Mucosa of descending colon (tissue), 3 donors: ENCODE measurements around the gene ATP7A. TPM values are rescaled to one million over a fixed set of nuclear protein-coding genes. Genes with fewer than 3 reads are reported as not detected.
"Not testable (repeated sequence)": the region's sequence is repeated elsewhere in the genome, so short reads cannot be mapped to it uniquely, and the experiment has no call there.

Source experiments
- ATAC-seq: fragments of 200-7000 bp; cut with Tn5 transposase; one replicate; pipeline ENCODE4 v1.9.1; 2020; ENCODE audit warnings: mild to moderate bottlenecking, moderate library complexity
- DNase-seq, 3 donors: peaks; one replicate each; pipeline ENCODE4 v3.0.0-alpha.2; 2020
- H3K36me3 ChIP-seq: fragments of 200-600 bp; one replicate; pipeline ENCODE4 v1.8.0; 2021; ENCODE audit warnings: low read depth, mild to moderate bottlenecking
- H3K4me1 ChIP-seq: fragments of 200-600 bp; one replicate; pipeline ENCODE4 v1.8.0; 2021; ENCODE audit warnings: low read depth, mild to moderate bottlenecking
- H3K4me3 ChIP-seq: fragments of 200-600 bp; one replicate; pipeline ENCODE4 v1.8.0; 2021; ENCODE audit warnings: mild to moderate bottlenecking
- H3K9me3 ChIP-seq: fragments of 200-600 bp; one replicate; pipeline ENCODE4 v1.8.0; 2021; ENCODE audit warnings: mild to moderate bottlenecking
- intact Hi-C, 2 donors: fragments of 100-400 bp; cut with DNase I in 1 of 2; cut with micrococcal nuclease in 1 of 2; formaldehyde crosslinking; loops; one replicate each; pipeline versions ENCODE4 v1.11.0 to v1.11.1; 2022; cut with DNase I, micrococcal nuclease
- total RNA-seq, 3 donors: library from RNA; stranded (reverse); fragmentation: NEBNext Ultra II Directional in 2 of 3; extraction: Animal tissue kit (Norgen Biotek cat#: 25700) in 2 of 3; gene quantifications; one replicate each; pipeline versions ENCODE4 v1.2.1 to v1.2.4, GENCODE V29; 2021 to 2023
- TF ChIP-seq, protein P1 (sequence below): fragments of 200-600 bp; IDR thresholded peaks from one replicate; pipeline ENCODE4 v1.8.0; 2022; ENCODE audit warnings: antibody characterized with exemption, mild to moderate bottlenecking
- donor health status: DM: no; HTN: no; CAD: no; lungs with moderate emphysema.
- donor health status: DM: no; HTN: no; CAD: no.
- donor health status: DM: no; HTN: yes; CAD: no.

Gene ATP7A
- total RNA-seq, 3 donors from 2014 or later: 6.9 to 11.2 (median 9.7) TPM

DNA sequence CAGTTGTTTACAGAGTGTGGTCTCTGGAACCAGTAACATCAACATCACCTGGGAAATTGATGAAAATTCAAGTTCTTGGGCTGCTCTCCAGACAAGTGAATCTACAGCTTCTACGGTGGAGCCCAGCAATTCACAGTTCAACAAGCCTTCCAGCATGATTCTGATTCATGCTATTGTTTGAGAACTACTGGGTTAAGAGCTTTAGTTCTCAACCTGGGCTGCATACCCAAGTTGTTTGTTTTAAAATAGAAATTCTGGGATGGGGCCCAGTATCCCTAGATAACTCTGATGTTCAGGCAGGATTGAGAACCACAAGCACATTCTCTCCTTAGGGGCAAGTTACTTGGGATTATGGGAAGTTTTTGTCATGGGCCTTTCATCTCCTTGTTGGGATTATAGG lies 155.6 kb downstream of the ATP7A start:
- DNase-seq (no peak), ATAC-seq (no peak)
- Histone ChIP-seq H3K4me3 (no peak overlapping the region), H3K9me3 (no peaks in the 10 kb centered on the region), H3K36me3 (no peaks in the 10 kb centered on the region), H3K4me1 (no peaks in the 10 kb centered on the region)
- TF ChIP-seq, protein P1, sequence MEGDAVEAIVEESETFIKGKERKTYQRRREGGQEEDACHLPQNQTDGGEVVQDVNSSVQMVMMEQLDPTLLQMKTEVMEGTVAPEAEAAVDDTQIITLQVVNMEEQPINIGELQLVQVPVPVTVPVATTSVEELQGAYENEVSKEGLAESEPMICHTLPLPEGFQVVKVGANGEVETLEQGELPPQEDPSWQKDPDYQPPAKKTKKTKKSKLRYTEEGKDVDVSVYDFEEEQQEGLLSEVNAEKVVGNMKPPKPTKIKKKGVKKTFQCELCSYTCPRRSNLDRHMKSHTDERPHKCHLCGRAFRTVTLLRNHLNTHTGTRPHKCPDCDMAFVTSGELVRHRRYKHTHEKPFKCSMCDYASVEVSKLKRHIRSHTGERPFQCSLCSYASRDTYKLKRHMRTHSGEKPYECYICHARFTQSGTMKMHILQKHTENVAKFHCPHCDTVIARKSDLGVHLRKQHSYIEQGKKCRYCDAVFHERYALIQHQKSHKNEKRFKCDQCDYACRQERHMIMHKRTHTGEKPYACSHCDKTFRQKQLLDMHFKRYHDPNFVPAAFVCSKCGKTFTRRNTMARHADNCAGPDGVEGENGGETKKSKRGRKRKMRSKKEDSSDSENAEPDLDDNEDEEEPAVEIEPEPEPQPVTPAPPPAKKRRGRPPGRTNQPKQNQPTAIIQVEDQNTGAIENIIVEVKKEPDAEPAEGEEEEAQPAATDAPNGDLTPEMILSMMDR: no peak
- intact Hi-C loops: no loop called here

DNA sequence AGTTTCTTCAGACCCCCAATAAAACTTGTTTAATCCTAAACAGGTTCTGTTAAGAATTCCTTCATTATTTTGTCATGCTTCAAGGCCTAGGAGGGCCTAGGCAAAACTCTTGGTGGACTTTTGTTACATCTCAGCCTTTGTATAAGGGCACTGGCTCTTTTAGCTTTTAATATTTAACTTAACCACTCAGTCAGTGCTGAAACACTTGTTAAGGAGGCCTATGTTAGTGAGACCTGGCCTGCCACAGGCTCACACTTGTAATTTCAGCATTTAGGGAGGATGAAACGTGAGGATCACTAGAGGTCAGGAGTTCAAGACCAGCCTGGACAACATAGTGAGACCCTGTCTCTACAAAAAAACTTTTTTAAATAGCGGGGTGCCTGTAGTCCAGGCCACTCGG lies 160.8 kb downstream of the ATP7A start:
- Histone ChIP-seq H3K36me3 (no peaks in the 10 kb centered on the region), H3K4me1 (no peaks in the 10 kb centered on the region), H3K9me3 (no peaks in the 10 kb centered on the region), H3K4me3 (no peak overlapping the region)
- DNase-seq (no peak), ATAC-seq (no peak)
- intact Hi-C loops: no loop called here
- TF ChIP-seq, protein P1: no peak

DNA sequence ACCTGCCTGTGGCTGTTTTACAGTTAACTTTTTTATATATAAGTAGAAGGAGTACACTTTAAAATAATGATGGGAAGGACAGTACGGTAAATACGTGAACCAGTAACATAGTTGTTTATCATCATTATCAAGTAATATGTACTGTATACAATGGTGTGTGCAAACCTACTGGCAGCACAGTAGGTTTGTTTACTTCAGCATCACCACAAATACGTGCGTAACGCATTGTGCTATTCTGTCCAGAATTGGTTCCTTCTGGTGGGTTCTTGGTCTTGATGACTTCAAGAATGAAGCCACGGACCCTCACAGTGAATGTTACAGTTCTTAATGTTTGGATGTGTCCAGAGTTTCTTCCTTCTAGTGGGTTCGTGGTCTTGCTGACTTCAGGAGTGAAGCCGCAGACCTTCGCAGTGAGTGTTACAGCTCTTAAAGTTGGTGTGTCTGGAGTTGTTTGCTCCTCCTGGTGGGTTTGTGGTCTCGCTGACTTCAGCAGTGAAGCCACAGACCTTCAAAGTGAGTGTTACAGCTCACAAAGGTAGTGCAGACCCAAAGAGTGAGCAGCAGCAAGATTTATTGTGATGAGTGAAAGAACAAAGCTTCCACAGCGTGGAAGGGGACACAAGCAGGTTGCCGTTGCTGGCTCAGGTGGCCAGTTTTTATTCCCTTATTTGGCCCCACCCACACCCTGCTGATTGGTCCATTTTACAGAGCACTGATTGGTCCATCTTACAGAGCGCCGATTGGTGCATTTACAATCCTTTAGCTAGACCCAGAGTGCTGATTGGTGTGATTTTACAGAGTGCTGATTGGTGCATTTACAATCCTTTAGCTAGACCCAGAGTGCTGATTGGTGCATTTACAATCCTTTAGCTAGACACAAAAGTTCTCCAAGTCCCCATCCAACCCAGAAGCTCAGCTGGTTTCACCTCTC lies 162.9 kb downstream of the ATP7A start:
- H3K36me3 ChIP-seq, H3K4me1 ChIP-seq, H3K9me3 ChIP-seq, intact Hi-C loops, H3K4me3 ChIP-seq: not testable (repeated sequence)
- DNase-seq (peak in 1 of 3 donors; percentile 1), ATAC-seq (peak; percentile 19)

DNA sequence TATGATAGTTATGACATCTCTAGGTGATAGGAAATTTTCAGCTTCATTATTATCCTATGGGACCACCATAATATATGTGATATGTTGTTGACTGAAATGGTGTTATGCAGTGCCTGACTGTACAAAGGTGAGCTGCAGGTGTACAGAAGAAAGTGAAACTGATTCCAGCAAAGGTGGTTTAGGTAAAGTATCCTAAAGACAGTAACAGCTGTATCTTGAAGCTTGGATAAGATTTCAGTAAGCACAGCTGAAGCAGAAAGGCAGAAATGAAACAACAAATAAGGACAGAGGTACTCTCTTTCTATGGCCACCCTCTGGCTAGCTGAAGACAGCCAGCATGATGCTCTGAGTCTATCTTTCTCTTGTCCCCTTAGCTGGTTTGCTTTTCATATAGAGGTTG lies 163.6 kb downstream of the ATP7A start:
- ATAC-seq (no peak), DNase-seq (no peak)
- Histone ChIP-seq H3K4me1 (no peaks in the 10 kb centered on the region), H3K4me3 (no peak overlapping the region), H3K9me3 (no peaks in the 10 kb centered on the region), H3K36me3 (no peaks in the 10 kb centered on the region)
- intact Hi-C loops: no loop called here
- TF ChIP-seq, protein P1: no peak

DNA sequence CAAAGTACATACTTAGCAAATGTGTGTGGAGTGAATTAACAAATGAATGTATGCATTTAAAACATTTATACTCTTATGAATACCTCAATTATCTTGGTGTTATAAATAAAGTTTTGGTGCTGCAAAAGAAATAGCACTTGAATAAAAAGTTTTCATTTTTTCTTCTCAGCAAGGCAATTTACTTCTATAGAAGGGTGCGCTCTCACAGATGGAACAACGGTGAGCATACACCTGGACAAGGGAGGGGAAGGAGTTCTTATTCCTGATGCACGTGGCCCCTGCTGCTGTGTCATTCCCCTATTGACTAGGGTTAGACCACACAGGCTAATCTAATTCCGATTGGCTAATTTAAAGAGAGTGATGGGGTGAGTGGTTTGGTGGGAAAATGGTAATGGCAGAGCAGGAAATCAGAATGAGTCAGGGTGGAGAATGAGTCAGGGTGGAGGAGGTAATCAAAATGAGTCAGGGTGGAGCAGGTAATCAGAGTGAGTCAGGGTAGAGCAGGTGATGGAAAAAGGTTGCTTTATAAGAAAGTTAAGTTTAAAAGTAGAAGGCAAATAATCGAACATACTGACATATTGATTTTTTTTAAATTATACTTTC lies 165.4 kb downstream of the ATP7A start:
- H3K4me3 ChIP-seq: no peak overlapping the region
- intact Hi-C loops: no loop called here
- no peak for ATAC-seq

DNA sequence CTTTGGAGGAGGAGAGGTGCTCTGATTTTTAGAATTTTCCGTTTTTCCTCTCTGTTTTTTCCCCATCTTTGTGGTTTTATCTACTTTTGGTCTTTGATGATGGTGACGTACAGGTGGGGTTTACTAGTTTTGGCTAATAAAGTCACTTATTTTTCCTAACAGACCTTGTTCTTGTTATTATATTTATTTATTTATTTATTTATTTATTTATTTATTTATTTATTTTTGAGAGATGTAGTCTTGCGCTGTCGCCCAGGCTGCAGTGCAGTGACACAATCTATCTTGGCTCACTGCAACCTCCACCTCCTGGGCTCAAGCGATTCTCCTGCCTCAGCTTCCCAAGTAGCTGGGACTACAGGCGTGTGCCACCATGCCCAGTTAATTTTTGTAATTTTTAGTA lies 170.9 kb downstream of the ATP7A start:
- H3K9me3 ChIP-seq, H3K4me3 ChIP-seq, intact Hi-C loops, DNase-seq, H3K4me1 ChIP-seq, ATAC-seq, H3K36me3 ChIP-seq: not testable (repeated sequence)

More for the DNA sequence above, 165.4 kb downstream of the ATP7A start:
- H3K36me3 ChIP-seq: no peaks in the 10 kb centered on the region
- H3K4me1 ChIP-seq: no peaks in the 10 kb centered on the region
- no peaks in the 10 kb centered on the region for H3K9me3 ChIP-seq
- no peak for DNase-seq
- TF ChIP-seq, protein P1: no peak
